ENCODE measurements around the gene RNASEH2B. TPM values are rescaled to one million over a fixed set of nuclear protein-coding genes. Genes with fewer than 3 reads are reported as not detected.

RNASEH2B gene
- total RNA-seq, 1 donor from 2014 or later: 9.3 TPM

DNA sequence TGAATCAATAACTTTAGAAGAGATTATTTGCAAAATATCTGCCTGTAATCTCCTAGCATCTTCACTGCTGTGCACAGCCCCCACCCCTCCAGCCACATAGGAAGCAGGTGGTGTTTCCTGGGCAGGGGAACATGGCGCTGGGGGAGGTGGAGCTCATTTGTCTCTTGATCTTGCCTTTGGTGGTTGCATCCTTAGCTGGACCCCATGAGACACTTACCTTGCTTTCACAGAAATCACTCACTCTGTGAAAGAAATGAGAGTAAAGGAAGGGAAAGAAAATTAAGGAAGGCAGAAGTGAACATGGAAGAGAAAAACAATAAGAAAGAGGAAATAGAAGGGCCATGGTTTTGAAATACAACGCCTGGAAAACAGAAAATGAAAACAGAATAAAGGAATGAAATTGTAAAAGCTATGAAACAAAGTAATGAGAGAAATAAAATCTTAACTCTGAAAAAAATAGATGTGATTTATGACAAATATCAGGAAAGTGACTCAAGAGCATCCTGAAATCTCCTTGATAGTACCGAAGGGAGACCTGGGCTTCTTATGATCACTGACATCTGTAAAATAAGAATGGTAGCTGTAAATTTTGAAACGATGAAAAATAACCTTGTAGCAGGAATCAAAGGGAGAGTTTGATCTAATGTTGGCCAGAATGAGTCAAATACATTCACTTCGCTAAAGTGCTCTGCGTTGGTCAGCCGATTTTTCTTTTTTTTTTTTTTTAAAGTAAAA lies 17.2 kb upstream of the RNASEH2B start:
- no peak overlapping the region for H3K27ac Mint-ChIP-seq (ENCODE audit: unreplicated experiment)
- no peak for DNase-seq (ENCODE audit: low spot score)
- no peak overlapping the region for H3K4me3 Mint-ChIP-seq (ENCODE audit: unreplicated experiment)
- no peaks in the 10 kb centered on the region for H3K36me3 Mint-ChIP-seq (ENCODE audit: low read depth, unreplicated experiment)
- peaks cover 3% of the 10 kb centered on the region for H3K4me1 Mint-ChIP-seq (ENCODE audit: unreplicated experiment)
- TF ChIP-seq, protein P1, sequence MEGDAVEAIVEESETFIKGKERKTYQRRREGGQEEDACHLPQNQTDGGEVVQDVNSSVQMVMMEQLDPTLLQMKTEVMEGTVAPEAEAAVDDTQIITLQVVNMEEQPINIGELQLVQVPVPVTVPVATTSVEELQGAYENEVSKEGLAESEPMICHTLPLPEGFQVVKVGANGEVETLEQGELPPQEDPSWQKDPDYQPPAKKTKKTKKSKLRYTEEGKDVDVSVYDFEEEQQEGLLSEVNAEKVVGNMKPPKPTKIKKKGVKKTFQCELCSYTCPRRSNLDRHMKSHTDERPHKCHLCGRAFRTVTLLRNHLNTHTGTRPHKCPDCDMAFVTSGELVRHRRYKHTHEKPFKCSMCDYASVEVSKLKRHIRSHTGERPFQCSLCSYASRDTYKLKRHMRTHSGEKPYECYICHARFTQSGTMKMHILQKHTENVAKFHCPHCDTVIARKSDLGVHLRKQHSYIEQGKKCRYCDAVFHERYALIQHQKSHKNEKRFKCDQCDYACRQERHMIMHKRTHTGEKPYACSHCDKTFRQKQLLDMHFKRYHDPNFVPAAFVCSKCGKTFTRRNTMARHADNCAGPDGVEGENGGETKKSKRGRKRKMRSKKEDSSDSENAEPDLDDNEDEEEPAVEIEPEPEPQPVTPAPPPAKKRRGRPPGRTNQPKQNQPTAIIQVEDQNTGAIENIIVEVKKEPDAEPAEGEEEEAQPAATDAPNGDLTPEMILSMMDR (IDR thresholded peaks at IDR 0.05; ENCODE audit: unreplicated experiment): no peak
- no peaks in the 10 kb centered on the region for H3K9me3 Mint-ChIP-seq (ENCODE audit: unreplicated experiment)
- H3K27me3 Mint-ChIP-seq (ENCODE audit: unreplicated experiment): peaks cover 2% of the 10 kb centered on the region

DNA sequence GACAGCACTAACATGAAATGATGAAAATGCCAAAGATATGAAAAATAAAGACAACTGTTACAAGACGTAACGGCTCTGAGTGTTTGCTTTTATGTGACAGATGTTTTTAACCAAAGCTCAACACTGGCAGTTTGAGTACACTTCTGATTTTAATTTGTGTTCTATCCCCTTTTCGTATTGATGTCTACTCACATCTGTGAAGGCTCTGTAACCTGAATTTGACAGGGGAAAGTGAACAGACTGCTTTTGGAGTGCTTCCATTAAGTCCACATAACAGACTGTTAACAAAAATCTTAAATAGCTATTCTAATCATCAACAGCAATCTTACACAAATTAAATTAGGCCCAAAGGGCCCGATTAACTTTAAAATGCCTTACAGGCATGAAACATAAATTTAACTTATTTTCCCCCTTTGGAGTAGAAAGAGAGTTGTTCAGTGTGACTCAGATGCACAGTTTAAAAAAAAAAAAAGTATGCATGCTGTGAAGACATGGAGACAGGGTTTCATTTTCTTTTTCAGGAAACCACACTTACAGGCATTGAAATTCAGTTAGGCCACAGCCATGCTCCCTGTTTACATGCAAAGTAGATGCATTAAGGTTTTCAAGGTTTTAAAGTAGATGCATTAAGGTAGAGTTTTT lies 16.3 kb upstream of the RNASEH2B start:
- no peaks in the 10 kb centered on the region for H3K9me3 Mint-ChIP-seq (ENCODE audit: unreplicated experiment)
- H3K27ac Mint-ChIP-seq (ENCODE audit: unreplicated experiment): no peak overlapping the region
- H3K4me1 Mint-ChIP-seq (ENCODE audit: unreplicated experiment): peaks cover 3% of the 10 kb centered on the region
- no peaks in the 10 kb centered on the region for H3K36me3 Mint-ChIP-seq (ENCODE audit: low read depth, unreplicated experiment)
- no peak for DNase-seq (ENCODE audit: low spot score)
- TF ChIP-seq, protein P1 (IDR thresholded peaks at IDR 0.05; ENCODE audit: unreplicated experiment): no peak
- peaks cover 2% of the 10 kb centered on the region for H3K27me3 Mint-ChIP-seq (ENCODE audit: unreplicated experiment)
- no peak overlapping the region for H3K4me3 Mint-ChIP-seq (ENCODE audit: unreplicated experiment)

DNA sequence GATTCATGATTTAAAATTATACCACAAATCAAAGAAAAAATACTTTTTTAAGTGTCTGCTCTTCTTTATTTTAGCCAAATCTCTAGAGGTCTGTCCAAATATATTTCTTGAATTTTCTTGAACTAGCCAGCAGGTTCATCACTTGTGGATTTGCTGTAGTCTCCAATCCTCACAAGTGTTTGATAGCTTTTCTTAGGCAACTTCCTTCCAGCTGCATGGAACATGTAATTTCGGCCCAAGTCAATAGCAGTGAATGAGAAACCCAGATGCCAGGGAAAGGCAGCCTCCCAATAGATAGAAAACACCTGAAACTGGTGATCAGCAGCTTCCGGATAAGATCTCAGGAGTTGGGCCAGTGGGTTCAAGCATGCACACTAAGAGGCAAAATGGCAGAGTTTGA lies 15.6 kb upstream of the RNASEH2B start:
- Mint-ChIP-seq H3K4me3 (ENCODE audit: unreplicated experiment) (no peak overlapping the region), H3K4me1 (ENCODE audit: unreplicated experiment) (peaks cover 3% of the 10 kb centered on the region), H3K36me3 (ENCODE audit: low read depth, unreplicated experiment) (no peaks in the 10 kb centered on the region), H3K27me3 (ENCODE audit: unreplicated experiment) (peaks cover 2% of the 10 kb centered on the region), H3K9me3 (ENCODE audit: unreplicated experiment) (no peaks in the 10 kb centered on the region), H3K27ac (ENCODE audit: unreplicated experiment) (no peak overlapping the region)
- TF ChIP-seq, protein P1 (IDR thresholded peaks at IDR 0.05; ENCODE audit: unreplicated experiment): no peak
- no peak for DNase-seq (ENCODE audit: low spot score)

DNA sequence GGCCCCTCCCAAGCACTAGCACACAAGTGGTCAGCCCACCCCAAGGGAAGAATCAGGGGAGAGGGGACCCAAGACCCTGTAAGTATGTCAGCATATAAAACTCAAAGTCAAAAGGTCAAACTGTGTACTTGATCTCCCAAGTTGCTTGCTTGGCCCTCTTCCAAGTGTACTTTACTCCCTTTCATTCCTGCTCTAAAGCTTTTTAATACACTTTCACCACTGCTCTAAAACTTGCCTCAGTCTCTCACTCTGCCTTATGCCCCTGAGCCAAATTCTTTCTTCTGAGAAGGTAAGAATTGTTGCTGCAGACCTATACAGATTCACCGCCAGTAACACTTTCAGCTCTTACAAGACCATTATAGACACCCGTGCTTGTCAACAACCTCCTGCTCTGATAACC lies 15.1 kb upstream of the RNASEH2B start:
- peaks cover 2% of the 10 kb centered on the region for H3K27me3 Mint-ChIP-seq (ENCODE audit: unreplicated experiment)
- H3K9me3 Mint-ChIP-seq (ENCODE audit: unreplicated experiment): no peaks in the 10 kb centered on the region
- no peak overlapping the region for H3K4me3 Mint-ChIP-seq (ENCODE audit: unreplicated experiment)
- no peak for DNase-seq (ENCODE audit: low spot score)
- H3K36me3 Mint-ChIP-seq (ENCODE audit: low read depth, unreplicated experiment): no peaks in the 10 kb centered on the region
- TF ChIP-seq, protein P1 (IDR thresholded peaks at IDR 0.05; ENCODE audit: unreplicated experiment): no peak
- no peak overlapping the region for H3K27ac Mint-ChIP-seq (ENCODE audit: unreplicated experiment)
- peaks cover 3% of the 10 kb centered on the region for H3K4me1 Mint-ChIP-seq (ENCODE audit: unreplicated experiment)

DNA sequence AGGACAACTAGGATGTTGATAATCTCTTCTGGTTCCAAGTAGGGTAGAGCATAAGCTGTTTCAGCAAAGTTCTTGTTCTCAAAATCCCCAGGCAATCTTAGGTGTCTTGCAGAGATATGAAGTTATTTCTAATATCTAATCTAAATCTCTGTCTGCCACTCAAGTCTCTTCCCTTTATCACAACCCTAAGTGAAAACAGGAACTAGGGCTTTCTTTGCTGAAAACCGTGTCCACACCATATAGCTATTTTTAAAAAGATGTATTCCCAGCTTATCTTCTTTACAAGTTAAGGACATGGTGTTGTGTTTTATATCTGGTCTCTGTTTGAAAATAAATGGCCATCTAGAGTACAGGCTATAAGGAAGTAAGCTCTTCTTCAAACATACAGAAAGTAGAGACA lies 11.3 kb upstream of the RNASEH2B start:
- DNase-seq (ENCODE audit: low spot score): no peak
- TF ChIP-seq, protein P1 (IDR thresholded peaks at IDR 0.05; ENCODE audit: unreplicated experiment): no peak
- H3K36me3 Mint-ChIP-seq (ENCODE audit: low read depth, unreplicated experiment): no peaks in the 10 kb centered on the region
- H3K27ac Mint-ChIP-seq (ENCODE audit: unreplicated experiment): no peak overlapping the region
- no peaks in the 10 kb centered on the region for H3K4me1 Mint-ChIP-seq (ENCODE audit: unreplicated experiment)
- H3K9me3 Mint-ChIP-seq (ENCODE audit: unreplicated experiment): no peaks in the 10 kb centered on the region
- H3K27me3 Mint-ChIP-seq (ENCODE audit: unreplicated experiment): peaks cover 2% of the 10 kb centered on the region
- H3K4me3 Mint-ChIP-seq (ENCODE audit: unreplicated experiment): no peak overlapping the region

Data from endothelial cell (in vitro differentiated cells).